Activated naive CD4-positive, alpha-beta T cell treated with anti-CD3 and anti-CD28 coated beads, Interleukin-2, amount 10 ng/mL, durations not matched to agents 7 days and 5 days (primary cell): ENCODE measurements around the gene SHROOM2.
"Not testable (repeated sequence)": the region's sequence is repeated elsewhere in the genome, so short reads cannot be mapped to it uniquely, and the experiment has no call there.

Source experiments
- CTCF ChIA-PET: fragments of 350-600 bp; sonication (Branson Sonifier 250); formaldehyde crosslinking; loops from one replicate; lab custom pipeline; 2021; ENCODE audit warnings: antibody characterized with exemption; lab: Charles Lee
- DNase-seq: peaks from one replicate; pipeline ENCODE4 v3.0.0-alpha.2; 2020
- H3K27ac Mint-ChIP-seq: one replicate; pipeline ENCODE4 v1.8.0; 2021; ENCODE audit warnings: mild to moderate bottlenecking, moderate library complexity, mixed read lengths
- H3K27me3 Mint-ChIP-seq: one replicate; pipeline ENCODE4 v1.8.0; 2021; ENCODE audit warnings: mild to moderate bottlenecking, mixed read lengths
- H3K36me3 Mint-ChIP-seq: one replicate; pipeline ENCODE4 v1.8.0; 2021; ENCODE audit warnings: mixed read lengths
- H3K4me1 Mint-ChIP-seq: one replicate; pipeline ENCODE4 v1.8.0; 2021; ENCODE audit warnings: mixed read lengths
- H3K4me3 Mint-ChIP-seq: one replicate; pipeline ENCODE4 v1.8.0; 2021; ENCODE audit warnings: mild to moderate bottlenecking, moderate library complexity, mixed read lengths
- H3K9me3 Mint-ChIP-seq: one replicate; pipeline ENCODE4 v1.8.0; 2021; ENCODE audit warnings: mixed read lengths

Gene SHROOM2

GRCh38 chrX:9797384-9798360 is 11.4 kb downstream of the SHROOM2 start:
- Mint-ChIP-seq H3K4me1 (no peaks in the 10 kb centered on the region), H3K36me3 (no peaks in the 10 kb centered on the region), H3K9me3 (peaks cover 6% of the 10 kb centered on the region), H3K27me3 (peaks cover 5% of the 10 kb centered on the region), H3K27ac (no peak overlapping the region), H3K4me3 (no peak overlapping the region)
- no peak for DNase-seq
- CTCF ChIA-PET: no interaction called here

- H3K4me3 Mint-ChIP-seq: no peak overlapping the region
- H3K27ac Mint-ChIP-seq: no peak overlapping the region
- DNase-seq: no peak
- CTCF ChIA-PET: no interaction called here
- no peaks in the 10 kb centered on the region for H3K4me1 Mint-ChIP-seq
- H3K9me3 Mint-ChIP-seq: peaks cover 6% of the 10 kb centered on the region
- H3K27me3 Mint-ChIP-seq: no peaks in the 10 kb centered on the region
- no peaks in the 10 kb centered on the region for H3K36me3 Mint-ChIP-seq
These were observed 16.5 kb downstream of the SHROOM2 start for GRCh38 chrX:9802737-9803136.

- CTCF ChIA-PET: no interaction called here
- Mint-ChIP-seq H3K27me3 (no peaks in the 10 kb centered on the region), H3K27ac (no peak overlapping the region), H3K9me3 (peaks cover 6% of the 10 kb centered on the region), H3K4me1 (no peaks in the 10 kb centered on the region), H3K4me3 (no peak overlapping the region), H3K36me3 (no peaks in the 10 kb centered on the region)
- no peak for DNase-seq
These were observed 18.2 kb downstream of the SHROOM2 start for GRCh38 chrX:9804444-9804843.

GRCh38 chrX:9805956-9806355 is 19.7 kb downstream of the SHROOM2 start:
- no peaks in the 10 kb centered on the region for H3K36me3 Mint-ChIP-seq
- no peaks in the 10 kb centered on the region for H3K27me3 Mint-ChIP-seq
- CTCF ChIA-PET: no interaction called here
- H3K27ac Mint-ChIP-seq: no peak overlapping the region
- no peak overlapping the region for H3K4me3 Mint-ChIP-seq
- H3K9me3 Mint-ChIP-seq: no peaks in the 10 kb centered on the region
- DNase-seq: no peak
- no peaks in the 10 kb centered on the region for H3K4me1 Mint-ChIP-seq

GRCh38 chrX:9807355-9808182 is 21.3 kb downstream of the SHROOM2 start:
- Mint-ChIP-seq H3K36me3 (no peaks in the 10 kb centered on the region), H3K4me3 (no peak overlapping the region), H3K27me3 (no peaks in the 10 kb centered on the region), H3K27ac (no peak overlapping the region), H3K4me1 (no peaks in the 10 kb centered on the region), H3K9me3 (no peaks in the 10 kb centered on the region)
- CTCF ChIA-PET: no interaction called here
- no peak for DNase-seq

- H3K9me3 Mint-ChIP-seq, H3K27me3 Mint-ChIP-seq, H3K4me3 Mint-ChIP-seq, CTCF ChIA-PET, H3K36me3 Mint-ChIP-seq, H3K27ac Mint-ChIP-seq, H3K4me1 Mint-ChIP-seq, DNase-seq: not testable (repeated sequence)
These were observed 23.6 kb downstream of the SHROOM2 start for GRCh38 chrX:9809876-9810275.

- CTCF ChIA-PET, H3K27me3 Mint-ChIP-seq, DNase-seq, H3K27ac Mint-ChIP-seq, H3K9me3 Mint-ChIP-seq, H3K4me3 Mint-ChIP-seq, H3K4me1 Mint-ChIP-seq, H3K36me3 Mint-ChIP-seq: not testable (repeated sequence)
These were observed 24.9 kb downstream of the SHROOM2 start for GRCh38 chrX:9811086-9811485.

GRCh38 chrX:9816084-9816700 is 30.0 kb downstream of the SHROOM2 start:
- DNase-seq: no peak
- H3K36me3 Mint-ChIP-seq: no peaks in the 10 kb centered on the region
- H3K9me3 Mint-ChIP-seq: no peaks in the 10 kb centered on the region
- CTCF ChIA-PET: no interaction called here
- H3K27ac Mint-ChIP-seq: no peak overlapping the region
- no peaks in the 10 kb centered on the region for H3K4me1 Mint-ChIP-seq
- H3K27me3 Mint-ChIP-seq: peaks cover 17% of the 10 kb centered on the region
- no peak overlapping the region for H3K4me3 Mint-ChIP-seq

- Mint-ChIP-seq H3K27ac (no peak overlapping the region), H3K36me3 (no peaks in the 10 kb centered on the region), H3K27me3 (peaks cover 16% of the 10 kb centered on the region), H3K9me3 (no peaks in the 10 kb centered on the region), H3K4me3 (no peak overlapping the region), H3K4me1 (no peaks in the 10 kb centered on the region)
- no peak for DNase-seq
- CTCF ChIA-PET: no interaction called here
These were observed 35.3 kb downstream of the SHROOM2 start for GRCh38 chrX:9821572-9821971.

- Mint-ChIP-seq H3K4me1 (no peaks in the 10 kb centered on the region), H3K36me3 (no peaks in the 10 kb centered on the region), H3K27me3 (peaks cover 4% of the 10 kb centered on the region), H3K9me3 (no peaks in the 10 kb centered on the region), H3K4me3 (no peak overlapping the region), H3K27ac (no peak overlapping the region)
- no peak for DNase-seq
- CTCF ChIA-PET: no interaction called here
These were observed 38.3 kb downstream of the SHROOM2 start for GRCh38 chrX:9824554-9824953.

- CTCF ChIA-PET: no interaction called here
- H3K4me3 Mint-ChIP-seq: no peak overlapping the region
These were observed 39.0 kb downstream of the SHROOM2 start for GRCh38 chrX:9825129-9825790.

GRCh38 chrX:9825966-9826365 is 39.7 kb downstream of the SHROOM2 start:
- Mint-ChIP-seq H3K27ac (no peak overlapping the region), H3K4me1 (no peaks in the 10 kb centered on the region), H3K27me3 (peaks cover 4% of the 10 kb centered on the region), H3K36me3 (no peaks in the 10 kb centered on the region), H3K9me3 (no peaks in the 10 kb centered on the region), H3K4me3 (no peak overlapping the region)
- CTCF ChIA-PET: no interaction called here
- no peak for DNase-seq

More at GRCh38 chrX:9825129-9825790, 39.0 kb downstream of the SHROOM2 start:
- Mint-ChIP-seq H3K9me3 (no peaks in the 10 kb centered on the region), H3K36me3 (no peaks in the 10 kb centered on the region), H3K27ac (no peak overlapping the region), H3K27me3 (peaks cover 4% of the 10 kb centered on the region), H3K4me1 (no peaks in the 10 kb centered on the region)
- DNase-seq: no peak

- Mint-ChIP-seq H3K4me1 (peaks cover 3% of the 10 kb centered on the region), H3K36me3 (no peaks in the 10 kb centered on the region), H3K27me3 (peaks cover 10% of the 10 kb centered on the region), H3K27ac (no peak overlapping the region), H3K9me3 (no peaks in the 10 kb centered on the region), H3K4me3 (no peak overlapping the region)
- no peak for DNase-seq
- CTCF ChIA-PET: no interaction called here
These were observed 43.4 kb downstream of the SHROOM2 start for GRCh38 chrX:9829308-9830267.
